K562 (cell line): ENCODE data around the gene UMAD1. TPM values are rescaled to one million over a fixed set of nuclear protein-coding genes. Genes with fewer than 3 reads are reported as not detected.

ENCODE experiments used
- ARID3A ChIP-seq: IDR thresholded peaks from 2 replicates; pipeline ENCODE4 v1.6.1; 2012; ENCODE audit warnings: low read depth, low read length, improper control_type of control experiment, borderline replicate concordance
- CREB5 ChIP-seq: fragments of 250-450 bp; sonication (Bioruptor Pico); IDR thresholded peaks from 2 replicates; pipeline ENCODE4 v1.5.0; 2020; ENCODE audit warnings: mild to moderate bottlenecking
- CUX1 ChIP-seq: fragments of 200-800 bp; sonication (Bioruptor generic); IDR thresholded peaks from 2 replicates; pipeline ENCODE4 v1.6.1; 2016; ENCODE audit warnings: missing genetic modification characterization, missing compliant biosample characterization
- ESRRA ChIP-seq: fragments of 450-650 bp; IDR thresholded peaks from 2 replicates; pipeline ENCODE4 v1.6.1; 2014; ENCODE audit warnings: low read depth, mild to moderate bottlenecking, moderate library complexity, borderline replicate concordance
- FOSL1 ChIP-seq: fragments of 200-800 bp; sonication (Bioruptor generic); conservative IDR thresholded peaks from 2 replicates; pipeline ENCODE4 v1.6.1; 2016; ENCODE audit warnings: missing genetic modification characterization, missing compliant biosample characterization
- HBP1 ChIP-seq: fragments of 450-650 bp; formaldehyde crosslinking; IDR thresholded peaks from 2 replicates; pipeline ENCODE4 v1.4.0; 2022; ENCODE audit warnings: missing genetic modification characterization
- NKRF ChIP-seq: fragments of 450-650 bp; IDR thresholded peaks from 2 replicates; pipeline ENCODE4 v1.6.1; 2016; ENCODE audit warnings: borderline replicate concordance
- PHF20 ChIP-seq: fragments of 450-650 bp; IDR thresholded peaks from 2 replicates; pipeline ENCODE4 v1.6.1; 2018; ENCODE audit not compliant: partially characterized antibody
- ZBTB26 ChIP-seq: fragments of 450-650 bp; formaldehyde crosslinking; IDR thresholded peaks from 2 replicates; pipeline ENCODE4 v1.4.0; 2022; ENCODE audit warnings: missing genetic modification characterization
- polyA plus RNA-seq, 8 experiments: library from polyadenylated mRNA; depleted of rRNA in 4 of 8; stranded (reverse) in 5 of 8; unstranded in 3 of 8; fragments of >200 nt; fragmentation: Nextera tagmentation in 2 of 8; fragmentation: Illumina TruSeq in 1 of 8; extraction: Ambion mirVana in 2 of 8; extraction: Trizol in 1 of 8; gene quantifications; 2 replicates each; pipeline versions ENCODE4 v1.2.1 to v1.2.3, GENCODE V29; 2011 to 2014; ENCODE audit warnings: inconsistent platforms in 1 of 8, missing spikeins in 1 of 8
- total RNA-seq, 7 experiments: library from RNA; depleted of rRNA in 6 of 7; stranded (reverse); fragments of >200 nt in 6 of 7; fragmentation: Illumina TruSeq in 2 of 7; extraction: Trizol in 2 of 7; gene quantifications; 2 replicates each; pipeline versions ENCODE4 v1.2.1 to v1.2.3, GENCODE V29; 2011 to 2021; ENCODE audit warnings: low replicate concordance in 1 of 7

UMAD1 gene
- total and polyA plus RNA-seq, 9 of the 15 experiments (the other 6 are each of a cell fraction or from before 2014, with no cell fraction given): 9.0 to 26.7 (median 13.3) TPM

GRCh38 chr7:7858559-7858958 lies 218.0 kb downstream of the UMAD1 start (continued):
- no peak for TF ChIP-seq ZBTB26
- TF ChIP-seq PHF20: no peak
- no peak for TF ChIP-seq CREB5 (CRISPR knock-in tag)
- TF ChIP-seq ARID3A: no peak
- TF ChIP-seq FOSL1: no peak
- no peak for TF ChIP-seq NKRF
- no peak for TF ChIP-seq HBP1 (CRISPR knock-in tag)
- no peak for TF ChIP-seq ESRRA
- no peak for TF ChIP-seq CUX1 (CRISPR knock-in tag)
